ENCODE results near the gene HDLBP. TPM values are rescaled to one million over a fixed set of nuclear protein-coding genes. Genes with fewer than 3 reads are reported as not detected.

Gene HDLBP
- total RNA-seq, 1 donor = 1,418 TPM

DNA sequence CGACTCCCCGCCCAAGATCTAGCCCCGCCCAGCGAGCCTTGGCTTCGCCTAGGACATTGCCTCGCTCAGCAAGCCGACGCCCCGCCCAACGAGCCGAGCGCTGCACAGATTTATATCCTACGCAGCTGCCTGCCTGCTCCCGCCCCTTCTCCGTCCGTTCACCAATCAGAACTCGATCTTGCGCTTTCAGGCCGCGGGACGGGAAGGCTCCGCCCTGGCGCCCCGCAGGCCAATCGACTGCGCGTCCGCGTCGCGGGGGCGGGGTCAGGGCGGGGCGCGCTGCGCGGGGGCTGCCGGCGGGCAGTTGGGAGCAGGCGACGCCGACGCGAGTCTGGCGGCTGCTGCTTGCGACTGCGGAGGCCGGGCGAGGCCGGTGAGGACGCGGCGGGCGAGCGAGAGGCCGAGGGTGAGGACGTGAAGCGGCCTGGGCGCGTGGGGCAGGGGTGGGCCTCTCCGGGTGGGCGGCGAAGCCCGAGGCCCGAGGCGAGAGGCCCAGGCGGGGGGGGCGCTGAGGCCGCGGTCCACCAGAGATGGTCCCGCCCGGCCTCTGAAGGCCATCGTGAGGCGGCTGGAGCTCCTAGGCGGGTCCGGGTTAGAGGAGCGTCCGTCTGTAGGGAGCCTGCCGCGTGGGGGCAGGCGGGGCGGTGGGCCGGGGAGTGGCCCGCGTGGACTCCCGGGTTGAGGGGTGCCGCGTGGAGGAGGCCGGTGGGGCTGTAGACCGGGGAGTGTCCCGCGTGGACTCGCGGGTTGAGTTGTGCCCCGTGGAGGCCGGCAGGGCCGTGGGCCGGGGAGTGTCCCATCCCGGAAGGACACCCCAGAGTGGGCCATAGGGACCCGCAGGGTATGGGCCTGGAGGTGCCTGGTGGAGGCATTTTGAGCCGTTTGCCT is 40.8 kb upstream of the HDLBP start, which contains the start of gene FARP2:
FARP2 (plus strand) TSS at position 303 of the 888 bp plus-strand sequence. CDS start 16,823 bp downstream, outside the sequence.
- Histone ChIP-seq H4K20me1 (ENCODE audit: insufficient read depth, low read length) (peaks cover 22% of the 10 kb centered on the region), H2AFZ (ENCODE audit: low read length) (peak within 1 kb of the TSS; percentile 32), H3K4me2 (ENCODE audit: insufficient read depth, low read length) (peak within 1 kb of the TSS; percentile 96), H3K27me3 (ENCODE audit: insufficient read depth, low read length) (no peaks in the 10 kb centered on the region), H3K36me3 (ENCODE audit: insufficient read depth, low read length) (peaks cover 38% of the 10 kb centered on the region), H3K4me1 (ENCODE audit: insufficient read depth, low read length) (peaks cover 23% of the 10 kb centered on the region), H3K9me3 (ENCODE audit: low read depth, low read length) (no peaks in the 10 kb centered on the region), H3K27ac (ENCODE audit: low read depth, low read length) (peak within 1 kb of the TSS; percentile 48), H3K4me3 (ENCODE audit: insufficient read depth, low read length) (peak within 1 kb of the TSS; percentile 92), H3K79me2 (ENCODE audit: insufficient read depth, low read length) (peaks cover 50% of the 10 kb centered on the region)
- TF ChIP-seq, protein P1, sequence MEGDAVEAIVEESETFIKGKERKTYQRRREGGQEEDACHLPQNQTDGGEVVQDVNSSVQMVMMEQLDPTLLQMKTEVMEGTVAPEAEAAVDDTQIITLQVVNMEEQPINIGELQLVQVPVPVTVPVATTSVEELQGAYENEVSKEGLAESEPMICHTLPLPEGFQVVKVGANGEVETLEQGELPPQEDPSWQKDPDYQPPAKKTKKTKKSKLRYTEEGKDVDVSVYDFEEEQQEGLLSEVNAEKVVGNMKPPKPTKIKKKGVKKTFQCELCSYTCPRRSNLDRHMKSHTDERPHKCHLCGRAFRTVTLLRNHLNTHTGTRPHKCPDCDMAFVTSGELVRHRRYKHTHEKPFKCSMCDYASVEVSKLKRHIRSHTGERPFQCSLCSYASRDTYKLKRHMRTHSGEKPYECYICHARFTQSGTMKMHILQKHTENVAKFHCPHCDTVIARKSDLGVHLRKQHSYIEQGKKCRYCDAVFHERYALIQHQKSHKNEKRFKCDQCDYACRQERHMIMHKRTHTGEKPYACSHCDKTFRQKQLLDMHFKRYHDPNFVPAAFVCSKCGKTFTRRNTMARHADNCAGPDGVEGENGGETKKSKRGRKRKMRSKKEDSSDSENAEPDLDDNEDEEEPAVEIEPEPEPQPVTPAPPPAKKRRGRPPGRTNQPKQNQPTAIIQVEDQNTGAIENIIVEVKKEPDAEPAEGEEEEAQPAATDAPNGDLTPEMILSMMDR (IDR thresholded peaks at IDR 0.05; ENCODE audit: extremely low read depth, low read depth, low read length) = no peak
- DNase-seq (ENCODE audit: insufficient read length, low spot score, missing footprints) = peak; percentile 99

DNA sequence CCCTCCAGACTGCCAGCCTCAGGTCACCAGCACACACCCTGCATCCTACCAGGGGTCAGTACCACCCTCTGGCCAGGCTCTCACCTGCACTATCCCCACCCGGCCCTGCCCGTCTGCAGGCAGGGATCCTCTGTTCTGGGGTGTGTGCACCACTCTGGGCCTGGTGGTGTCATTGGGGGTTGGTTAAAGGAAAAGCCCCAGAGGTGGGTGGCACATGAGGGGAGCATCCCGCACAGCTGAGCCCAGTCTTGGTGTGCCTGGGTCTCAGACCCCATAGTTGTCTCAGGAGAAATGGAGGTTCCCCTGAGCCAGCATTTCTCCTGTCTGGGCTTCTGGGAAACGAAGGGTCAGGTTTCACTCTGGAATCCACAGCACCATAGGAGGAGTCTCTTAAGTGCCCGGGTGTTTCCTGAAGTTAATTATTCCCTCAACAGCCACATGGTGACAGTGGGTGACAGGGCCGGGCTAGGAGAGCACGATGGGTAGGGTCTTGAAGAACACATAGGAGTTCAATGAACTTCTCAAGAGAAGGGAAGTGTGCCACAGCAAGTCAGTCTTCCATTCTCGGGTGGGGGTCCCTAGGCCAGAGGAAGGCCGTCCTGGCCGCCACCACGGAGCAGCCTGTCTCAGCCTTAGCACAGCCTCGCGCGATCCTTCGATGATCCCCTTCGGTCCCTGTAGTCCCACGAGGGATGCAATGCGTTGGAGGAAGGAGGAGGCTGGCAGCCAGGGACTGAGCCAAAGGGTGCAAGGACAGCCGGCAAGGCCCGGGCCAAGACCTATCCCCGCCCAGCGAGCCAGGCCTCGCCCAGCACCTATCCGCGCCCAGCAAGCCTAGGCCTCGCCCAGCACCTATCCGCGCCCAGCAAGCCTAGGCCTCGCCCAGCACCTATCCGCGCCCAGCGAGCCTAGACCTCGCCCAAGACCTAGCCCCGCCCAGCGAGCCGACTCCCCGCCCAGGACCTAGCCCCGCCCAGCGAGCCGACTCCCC is 39.5 kb upstream of the HDLBP start:
- peaks cover 37% of the 10 kb centered on the region for H3K79me2 ChIP-seq (ENCODE audit: insufficient read depth, low read length)
- H3K4me3 ChIP-seq (ENCODE audit: insufficient read depth, low read length) = peak overlapping the region; percentile 30
- H4K20me1 ChIP-seq (ENCODE audit: insufficient read depth, low read length) = peaks cover 21% of the 10 kb centered on the region
- DNase-seq (ENCODE audit: insufficient read length, low spot score, missing footprints) = peak; percentile 65
- no peaks in the 10 kb centered on the region for H3K27me3 ChIP-seq (ENCODE audit: insufficient read depth, low read length)
- H3K27ac ChIP-seq (ENCODE audit: low read depth, low read length) = peak overlapping the region; percentile 31
- H3K36me3 ChIP-seq (ENCODE audit: insufficient read depth, low read length) = peaks cover 51% of the 10 kb centered on the region
- peaks cover 17% of the 10 kb centered on the region for H3K4me1 ChIP-seq (ENCODE audit: insufficient read depth, low read length)
- H3K9me3 ChIP-seq (ENCODE audit: low read depth, low read length) = no peaks in the 10 kb centered on the region
- TF ChIP-seq, protein P1 (IDR thresholded peaks at IDR 0.05; ENCODE audit: extremely low read depth, low read depth, low read length) = no peak
- peak overlapping the region; percentile 35 for H3K4me2 ChIP-seq (ENCODE audit: insufficient read depth, low read length)
- no peak overlapping the region for H2AFZ ChIP-seq (ENCODE audit: low read length)

DNA sequence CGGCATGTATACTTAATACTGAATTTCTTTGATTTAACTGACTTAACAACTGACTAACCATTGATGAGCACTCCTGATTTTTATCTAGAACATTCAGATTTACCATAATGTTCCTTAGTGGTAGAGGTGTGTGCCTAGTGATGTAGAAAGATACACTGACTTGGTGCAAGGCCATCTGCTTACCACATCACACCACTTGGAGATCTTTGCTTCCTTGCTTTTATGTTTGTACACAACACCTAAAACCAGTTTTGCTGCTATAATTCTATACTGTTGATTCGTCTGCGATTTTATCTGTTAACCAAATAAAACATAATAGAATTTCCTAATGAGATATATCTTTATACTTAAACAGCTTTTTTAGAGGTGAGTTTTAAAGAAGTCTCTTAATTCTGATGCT is 36.8 kb upstream of the HDLBP start:
- Histone ChIP-seq H3K4me1 (ENCODE audit: insufficient read depth, low read length) (peaks cover 3% of the 10 kb centered on the region), H4K20me1 (ENCODE audit: insufficient read depth, low read length) (peaks cover 14% of the 10 kb centered on the region), H3K4me2 (ENCODE audit: insufficient read depth, low read length) (no peak overlapping the region), H3K79me2 (ENCODE audit: insufficient read depth, low read length) (peaks cover 10% of the 10 kb centered on the region), H3K27ac (ENCODE audit: low read depth, low read length) (no peak overlapping the region), H3K27me3 (ENCODE audit: insufficient read depth, low read length) (no peaks in the 10 kb centered on the region), H3K36me3 (ENCODE audit: insufficient read depth, low read length) (peaks cover 75% of the 10 kb centered on the region), H2AFZ (ENCODE audit: low read length) (no peak overlapping the region), H3K9me3 (ENCODE audit: low read depth, low read length) (no peaks in the 10 kb centered on the region), H3K4me3 (ENCODE audit: insufficient read depth, low read length) (no peak overlapping the region)
- no peak for DNase-seq (ENCODE audit: insufficient read length, low spot score, missing footprints)
- TF ChIP-seq, protein P1 (IDR thresholded peaks at IDR 0.05; ENCODE audit: extremely low read depth, low read depth, low read length) = no peak

Data from osteoblast (primary cell).